ENCODE data around the gene COL9A3.

DNA sequence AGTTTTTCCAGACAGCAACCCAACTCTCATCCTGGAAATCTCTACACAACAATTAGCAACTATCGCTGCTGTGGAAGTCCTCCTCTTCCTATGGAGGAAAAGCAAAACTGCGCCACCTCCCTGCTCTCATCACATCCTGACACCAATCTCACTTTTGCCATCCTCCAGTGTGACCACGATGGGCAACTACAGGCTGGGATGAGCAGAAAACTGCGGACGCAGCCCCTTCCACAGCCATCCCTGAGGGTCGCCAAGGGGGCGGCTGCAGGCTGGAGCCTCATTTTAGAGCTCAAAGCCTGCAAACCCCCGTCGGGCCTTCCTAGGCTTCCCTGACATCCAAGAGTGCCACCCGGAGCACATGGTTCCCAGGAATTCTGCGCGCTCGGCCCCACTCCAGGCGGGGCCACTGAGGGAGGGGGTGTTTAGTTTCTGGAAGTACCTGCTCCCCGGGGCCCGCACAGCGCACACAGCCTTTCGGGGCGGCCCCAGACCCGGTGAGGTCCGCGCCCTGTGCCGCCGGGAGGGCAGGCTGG lies 43.6 kb downstream of the COL9A3 start:
- TF ChIP-seq, protein P1, sequence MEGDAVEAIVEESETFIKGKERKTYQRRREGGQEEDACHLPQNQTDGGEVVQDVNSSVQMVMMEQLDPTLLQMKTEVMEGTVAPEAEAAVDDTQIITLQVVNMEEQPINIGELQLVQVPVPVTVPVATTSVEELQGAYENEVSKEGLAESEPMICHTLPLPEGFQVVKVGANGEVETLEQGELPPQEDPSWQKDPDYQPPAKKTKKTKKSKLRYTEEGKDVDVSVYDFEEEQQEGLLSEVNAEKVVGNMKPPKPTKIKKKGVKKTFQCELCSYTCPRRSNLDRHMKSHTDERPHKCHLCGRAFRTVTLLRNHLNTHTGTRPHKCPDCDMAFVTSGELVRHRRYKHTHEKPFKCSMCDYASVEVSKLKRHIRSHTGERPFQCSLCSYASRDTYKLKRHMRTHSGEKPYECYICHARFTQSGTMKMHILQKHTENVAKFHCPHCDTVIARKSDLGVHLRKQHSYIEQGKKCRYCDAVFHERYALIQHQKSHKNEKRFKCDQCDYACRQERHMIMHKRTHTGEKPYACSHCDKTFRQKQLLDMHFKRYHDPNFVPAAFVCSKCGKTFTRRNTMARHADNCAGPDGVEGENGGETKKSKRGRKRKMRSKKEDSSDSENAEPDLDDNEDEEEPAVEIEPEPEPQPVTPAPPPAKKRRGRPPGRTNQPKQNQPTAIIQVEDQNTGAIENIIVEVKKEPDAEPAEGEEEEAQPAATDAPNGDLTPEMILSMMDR (IDR thresholded peaks at IDR 0.05; ENCODE audit: insufficient read depth, low read length, poor library complexity, severe bottlenecking): no peak
- no peak for TF ChIP-seq EZH2phosphoT487 (conservative IDR thresholded peaks at IDR 0.05; ENCODE audit: low read length)

Data from SU-DHL-6 (cell line).